Stomach smooth muscle (tissue), 2 donors: ENCODE results near the gene PROZ.

Experiments
- H3K27ac ChIP-seq: one replicate; pipeline ENCODE4 v1.7.0; 2013; ENCODE audit warnings: mild to moderate bottlenecking, low read length, inconsistent platforms
- H3K27me3 ChIP-seq, 2 donors: one replicate each; pipeline ENCODE4 v1.7.0; 2013; ENCODE audit warnings: low read length in 2 of 2; ENCODE audit not compliant: insufficient read depth in 2 of 2, control insufficient read depth in 1 of 2
- H3K36me3 ChIP-seq, 2 donors: one replicate each; pipeline ENCODE4 v1.7.0; 2013; ENCODE audit warnings: low read length in 2 of 2; ENCODE audit not compliant: control insufficient read depth in 2 of 2, insufficient read depth in 2 of 2
- H3K4me1 ChIP-seq: one replicate; pipeline ENCODE4 v1.7.0; 2013; ENCODE audit warnings: low read length; ENCODE audit not compliant: control insufficient read depth, insufficient read depth
- H3K4me3 ChIP-seq, 2 donors: one replicate each; pipeline ENCODE4 v1.7.0; 2013; ENCODE audit warnings: low read length in 2 of 2
- H3K9ac ChIP-seq, 2 donors: one replicate each; pipeline ENCODE4 v1.7.0; 2013; ENCODE audit warnings: low read length in 2 of 2, mild to moderate bottlenecking in 1 of 2
- H3K9me3 ChIP-seq, 2 donors: one replicate each; pipeline ENCODE4 v1.7.0; 2013; ENCODE audit warnings: low read length in 2 of 2; ENCODE audit not compliant: control insufficient read depth in 2 of 2
- donor health status: healthy.
- donor health status: Pancreatic carcinoma.

PROZ gene

GRCh38 chr13:113143466-113144254 lies 14.8 kb upstream of the PROZ start:
- H3K9me3 ChIP-seq: no peaks in the 10 kb centered on the region

GRCh38 chr13:113144255-113144629 lies 14.2 kb upstream of the PROZ start:
- Histone ChIP-seq H3K27ac (no peak overlapping the region), H3K27me3 (no peaks in the 10 kb centered on the region), H3K9ac (no peak overlapping the region), H3K4me1 (no peaks in the 10 kb centered on the region), H3K4me3 (no peak overlapping the region), H3K36me3 (no peaks in the 10 kb centered on the region), H3K9me3 (no peaks in the 10 kb centered on the region)

More at GRCh38 chr13:113143466-113144254, 14.8 kb upstream of the PROZ start:
- Histone ChIP-seq H3K27ac (no peak overlapping the region), H3K9ac (no peak overlapping the region), H3K4me1 (no peaks in the 10 kb centered on the region), H3K4me3 (no peak overlapping the region), H3K36me3 (no peaks in the 10 kb centered on the region), H3K27me3 (no peaks in the 10 kb centered on the region)

GRCh38 chr13:113145496-113145895 lies 13.0 kb upstream of the PROZ start:
- H3K4me1 ChIP-seq: no peaks in the 10 kb centered on the region
- no peaks in the 10 kb centered on the region for H3K36me3 ChIP-seq
- no peaks in the 10 kb centered on the region for H3K9me3 ChIP-seq
- no peaks in the 10 kb centered on the region for H3K27me3 ChIP-seq
- H3K9ac ChIP-seq: no peak overlapping the region
- no peak overlapping the region for H3K4me3 ChIP-seq
- H3K27ac ChIP-seq: no peak overlapping the region

- no peaks in the 10 kb centered on the region for H3K27me3 ChIP-seq
- no peak overlapping the region for H3K27ac ChIP-seq
- no peaks in the 10 kb centered on the region for H3K4me1 ChIP-seq
- H3K4me3 ChIP-seq: no peak overlapping the region
- H3K9ac ChIP-seq: no peak overlapping the region
- H3K36me3 ChIP-seq: no peaks in the 10 kb centered on the region
- H3K9me3 ChIP-seq: no peaks in the 10 kb centered on the region
Observed at GRCh38 chr13:113145911-113146598, 12.4 kb upstream of the PROZ start.

GRCh38 chr13:113146750-113147149 lies 11.7 kb upstream of the PROZ start:
- no peak overlapping the region for H3K9ac ChIP-seq
- no peak overlapping the region for H3K27ac ChIP-seq
- H3K4me3 ChIP-seq: no peak overlapping the region
- H3K9me3 ChIP-seq: no peaks in the 10 kb centered on the region
- H3K36me3 ChIP-seq: no peaks in the 10 kb centered on the region
- no peaks in the 10 kb centered on the region for H3K27me3 ChIP-seq
- no peaks in the 10 kb centered on the region for H3K4me1 ChIP-seq

- Histone ChIP-seq H3K9me3 (no peaks in the 10 kb centered on the region), H3K4me3 (no peak overlapping the region), H3K4me1 (peaks cover under 1% of the 10 kb centered on the region), H3K27ac (no peak overlapping the region), H3K36me3 (no peaks in the 10 kb centered on the region), H3K9ac (no peak overlapping the region), H3K27me3 (no peaks in the 10 kb centered on the region)
Observed at GRCh38 chr13:113147206-113147605, 11.2 kb upstream of the PROZ start.

GRCh38 chr13:113148407-113148806 lies 10.0 kb upstream of the PROZ start:
- Histone ChIP-seq H3K27me3 (no peaks in the 10 kb centered on the region), H3K27ac (no peak overlapping the region), H3K36me3 (no peaks in the 10 kb centered on the region), H3K9ac (no peak overlapping the region), H3K4me1 (peaks cover 11% of the 10 kb centered on the region), H3K4me3 (no peak overlapping the region), H3K9me3 (no peaks in the 10 kb centered on the region)

- Histone ChIP-seq H3K27ac (no peak overlapping the region), H3K9ac (no peak overlapping the region), H3K4me3 (no peak overlapping the region), H3K27me3 (no peaks in the 10 kb centered on the region), H3K9me3 (no peaks in the 10 kb centered on the region), H3K4me1 (peaks cover 13% of the 10 kb centered on the region), H3K36me3 (no peaks in the 10 kb centered on the region)
Observed at GRCh38 chr13:113148940-113149503, 9.4 kb upstream of the PROZ start.

GRCh38 chr13:113149711-113150549 lies 8.5 kb upstream of the PROZ start:
- H3K27me3 ChIP-seq: no peaks in the 10 kb centered on the region
- H3K4me1 ChIP-seq: peaks cover 17% of the 10 kb centered on the region
- H3K27ac ChIP-seq: no peak overlapping the region
- no peak overlapping the region for H3K9ac ChIP-seq
- no peak overlapping the region for H3K4me3 ChIP-seq
- H3K36me3 ChIP-seq: no peaks in the 10 kb centered on the region
- H3K9me3 ChIP-seq: no peaks in the 10 kb centered on the region

- Histone ChIP-seq H3K9ac (no peak overlapping the region), H3K27ac (no peak overlapping the region), H3K36me3 (no peaks in the 10 kb centered on the region)
Observed at GRCh38 chr13:113150550-113151365, 7.7 kb upstream of the PROZ start.

More at GRCh38 chr13:113150550-113151365, 7.7 kb upstream of the PROZ start:
- H3K27me3 ChIP-seq: no peaks in the 10 kb centered on the region
- H3K9me3 ChIP-seq: no peaks in the 10 kb centered on the region
- no peak overlapping the region for H3K4me3 ChIP-seq
- H3K4me1 ChIP-seq: peaks cover 17% of the 10 kb centered on the region
